SK-N-SH (cell line): ENCODE results near the gene CP.

Experiments
- FOXJ3 ChIP-seq: sonication (generic); formaldehyde crosslinking; IDR thresholded peaks from 2 replicates; pipeline ENCODE4 v1.5.1; 2020; ENCODE audit warnings: mild to moderate bottlenecking, missing genetic modification reagents
- RFX5 ChIP-seq: IDR thresholded peaks from 2 replicates; pipeline ENCODE4 v1.6.1; 2012; ENCODE audit warnings: mild to moderate bottlenecking, improper control_type of control experiment, low read length
- TF ChIP-seq, protein P1 (sequence below): IDR thresholded peaks from 2 replicates; pipeline ENCODE4 v1.6.1; 2012; ENCODE audit warnings: mild to moderate bottlenecking, low read depth, low read length, moderate library complexity
- TF ChIP-seq, protein P2 (sequence below): fragments of 200-600 bp; sonication (generic); IDR thresholded peaks from 2 replicates; pipeline ENCODE4 v1.6.1; 2017; ENCODE audit warnings: antibody characterized with exemption, mild to moderate bottlenecking, moderate library complexity
- TF ChIP-seq, protein P3 (sequence below): IDR thresholded peaks from 2 replicates; pipeline ENCODE4 v1.4.0; 2012; ENCODE audit warnings: low read depth, borderline replicate concordance
- TF ChIP-seq, protein P4 (sequence below): IDR thresholded peaks from 2 replicates; pipeline ENCODE4 v1.4.0; 2012; ENCODE audit warnings: low read depth
- TF ChIP-seq, protein P5 (sequence below): fragments of 150-350 bp; IDR thresholded peaks from 2 replicates; pipeline ENCODE4 v1.6.1; 2017; ENCODE audit warnings: antibody characterized with exemption, low read length, low read depth, borderline replicate concordance

DNA sequence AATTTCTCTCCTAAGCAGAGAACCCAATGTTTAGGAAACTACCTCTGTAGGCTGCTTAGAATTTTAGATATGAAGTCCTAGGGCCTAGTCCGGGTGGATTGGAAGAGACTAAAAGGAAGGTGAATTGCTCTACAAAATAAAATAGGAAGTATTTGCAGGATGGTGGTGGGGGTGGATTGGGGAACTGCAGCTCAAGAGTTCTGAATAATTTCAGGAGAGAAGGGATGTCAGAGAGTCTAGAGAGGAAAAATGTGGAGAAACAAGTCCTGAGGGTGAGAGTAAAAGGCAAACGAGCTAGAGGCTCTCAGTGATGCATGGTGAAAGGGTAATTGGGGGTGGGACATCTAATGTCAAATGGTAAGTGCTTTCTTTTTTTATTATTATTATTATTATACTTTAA, 10.2 kb upstream of the CP start:
- TF ChIP-seq, protein P1, sequence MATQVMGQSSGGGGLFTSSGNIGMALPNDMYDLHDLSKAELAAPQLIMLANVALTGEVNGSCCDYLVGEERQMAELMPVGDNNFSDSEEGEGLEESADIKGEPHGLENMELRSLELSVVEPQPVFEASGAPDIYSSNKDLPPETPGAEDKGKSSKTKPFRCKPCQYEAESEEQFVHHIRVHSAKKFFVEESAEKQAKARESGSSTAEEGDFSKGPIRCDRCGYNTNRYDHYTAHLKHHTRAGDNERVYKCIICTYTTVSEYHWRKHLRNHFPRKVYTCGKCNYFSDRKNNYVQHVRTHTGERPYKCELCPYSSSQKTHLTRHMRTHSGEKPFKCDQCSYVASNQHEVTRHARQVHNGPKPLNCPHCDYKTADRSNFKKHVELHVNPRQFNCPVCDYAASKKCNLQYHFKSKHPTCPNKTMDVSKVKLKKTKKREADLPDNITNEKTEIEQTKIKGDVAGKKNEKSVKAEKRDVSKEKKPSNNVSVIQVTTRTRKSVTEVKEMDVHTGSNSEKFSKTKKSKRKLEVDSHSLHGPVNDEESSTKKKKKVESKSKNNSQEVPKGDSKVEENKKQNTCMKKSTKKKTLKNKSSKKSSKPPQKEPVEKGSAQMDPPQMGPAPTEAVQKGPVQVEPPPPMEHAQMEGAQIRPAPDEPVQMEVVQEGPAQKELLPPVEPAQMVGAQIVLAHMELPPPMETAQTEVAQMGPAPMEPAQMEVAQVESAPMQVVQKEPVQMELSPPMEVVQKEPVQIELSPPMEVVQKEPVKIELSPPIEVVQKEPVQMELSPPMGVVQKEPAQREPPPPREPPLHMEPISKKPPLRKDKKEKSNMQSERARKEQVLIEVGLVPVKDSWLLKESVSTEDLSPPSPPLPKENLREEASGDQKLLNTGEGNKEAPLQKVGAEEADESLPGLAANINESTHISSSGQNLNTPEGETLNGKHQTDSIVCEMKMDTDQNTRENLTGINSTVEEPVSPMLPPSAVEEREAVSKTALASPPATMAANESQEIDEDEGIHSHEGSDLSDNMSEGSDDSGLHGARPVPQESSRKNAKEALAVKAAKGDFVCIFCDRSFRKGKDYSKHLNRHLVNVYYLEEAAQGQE: no peak
- TF ChIP-seq, protein P2, sequence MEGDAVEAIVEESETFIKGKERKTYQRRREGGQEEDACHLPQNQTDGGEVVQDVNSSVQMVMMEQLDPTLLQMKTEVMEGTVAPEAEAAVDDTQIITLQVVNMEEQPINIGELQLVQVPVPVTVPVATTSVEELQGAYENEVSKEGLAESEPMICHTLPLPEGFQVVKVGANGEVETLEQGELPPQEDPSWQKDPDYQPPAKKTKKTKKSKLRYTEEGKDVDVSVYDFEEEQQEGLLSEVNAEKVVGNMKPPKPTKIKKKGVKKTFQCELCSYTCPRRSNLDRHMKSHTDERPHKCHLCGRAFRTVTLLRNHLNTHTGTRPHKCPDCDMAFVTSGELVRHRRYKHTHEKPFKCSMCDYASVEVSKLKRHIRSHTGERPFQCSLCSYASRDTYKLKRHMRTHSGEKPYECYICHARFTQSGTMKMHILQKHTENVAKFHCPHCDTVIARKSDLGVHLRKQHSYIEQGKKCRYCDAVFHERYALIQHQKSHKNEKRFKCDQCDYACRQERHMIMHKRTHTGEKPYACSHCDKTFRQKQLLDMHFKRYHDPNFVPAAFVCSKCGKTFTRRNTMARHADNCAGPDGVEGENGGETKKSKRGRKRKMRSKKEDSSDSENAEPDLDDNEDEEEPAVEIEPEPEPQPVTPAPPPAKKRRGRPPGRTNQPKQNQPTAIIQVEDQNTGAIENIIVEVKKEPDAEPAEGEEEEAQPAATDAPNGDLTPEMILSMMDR: no peak
- TF ChIP-seq, protein P3, sequence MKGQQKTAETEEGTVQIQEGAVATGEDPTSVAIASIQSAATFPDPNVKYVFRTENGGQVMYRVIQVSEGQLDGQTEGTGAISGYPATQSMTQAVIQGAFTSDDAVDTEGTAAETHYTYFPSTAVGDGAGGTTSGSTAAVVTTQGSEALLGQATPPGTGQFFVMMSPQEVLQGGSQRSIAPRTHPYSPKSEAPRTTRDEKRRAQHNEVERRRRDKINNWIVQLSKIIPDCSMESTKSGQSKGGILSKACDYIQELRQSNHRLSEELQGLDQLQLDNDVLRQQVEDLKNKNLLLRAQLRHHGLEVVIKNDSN: no peak
- TF ChIP-seq RFX5 (no peak), FOXJ3 (no peak)
- TF ChIP-seq, protein P4, sequence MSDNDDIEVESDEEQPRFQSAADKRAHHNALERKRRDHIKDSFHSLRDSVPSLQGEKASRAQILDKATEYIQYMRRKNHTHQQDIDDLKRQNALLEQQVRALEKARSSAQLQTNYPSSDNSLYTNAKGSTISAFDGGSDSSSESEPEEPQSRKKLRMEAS: no peak
- TF ChIP-seq, protein P5, sequence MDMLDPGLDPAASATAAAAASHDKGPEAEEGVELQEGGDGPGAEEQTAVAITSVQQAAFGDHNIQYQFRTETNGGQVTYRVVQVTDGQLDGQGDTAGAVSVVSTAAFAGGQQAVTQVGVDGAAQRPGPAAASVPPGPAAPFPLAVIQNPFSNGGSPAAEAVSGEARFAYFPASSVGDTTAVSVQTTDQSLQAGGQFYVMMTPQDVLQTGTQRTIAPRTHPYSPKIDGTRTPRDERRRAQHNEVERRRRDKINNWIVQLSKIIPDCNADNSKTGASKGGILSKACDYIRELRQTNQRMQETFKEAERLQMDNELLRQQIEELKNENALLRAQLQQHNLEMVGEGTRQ: no peak
